ENCODE results near the gene PLOD3.
A peak's percentile ranks its signal among the peaks of the same experiment; 100 is the strongest.
"Not testable (repeated sequence)": the region's sequence is repeated elsewhere in the genome, so short reads cannot be mapped to it uniquely, and the experiment has no call there.

Gene PLOD3

GRCh38 chr7:101205901-101206664 lies 11.3 kb downstream of the PLOD3 start:
- Histone ChIP-seq H3K4me1 (ENCODE audit: insufficient read depth, low read length) (no peaks in the 10 kb centered on the region; the same call in 1 of the 2 replicates), H3K27ac (ENCODE audit: low read length) (no peak overlapping the region), H3K4me3 (ENCODE audit: low read length) (no peak overlapping the region), H3K9me3 (ENCODE audit: insufficient read depth, low read depth, low read length) (no peaks in the 10 kb centered on the region), H3K27me3 (ENCODE audit: insufficient read depth, low read length) (peaks cover 27% of the 10 kb centered on the region; the same call in 1 of the 2 replicates), H3K9ac (ENCODE audit: low read depth, low read length) (no peak overlapping the region), H3K36me3 (ENCODE audit: insufficient read depth, low read depth, low read length) (peaks cover 10% of the 10 kb centered on the region)

GRCh38 chr7:101203740-101204738 lies 13.3 kb downstream of the PLOD3 start:
- H3K4me1 ChIP-seq (ENCODE audit: insufficient read depth, low read length); H3K27ac ChIP-seq (ENCODE audit: low read length); H3K9me3 ChIP-seq (ENCODE audit: insufficient read depth, low read depth, low read length); H3K4me3 ChIP-seq (ENCODE audit: low read length); H3K36me3 ChIP-seq (ENCODE audit: insufficient read depth, low read depth, low read length); H3K9ac ChIP-seq (ENCODE audit: low read depth, low read length): not testable (repeated sequence)
- H3K27me3 ChIP-seq (ENCODE audit: insufficient read depth, low read length), result peaks cover 32% of the 10 kb centered on the region; the same call in 1 of the 2 replicates

GRCh38 chr7:101202603-101202918 lies 14.8 kb downstream of the PLOD3 start:
- Histone ChIP-seq H3K27ac (ENCODE audit: low read length) (no peak overlapping the region), H3K9me3 (ENCODE audit: insufficient read depth, low read depth, low read length) (no peaks in the 10 kb centered on the region), H3K4me3 (ENCODE audit: low read length) (no peak overlapping the region), H3K4me1 (ENCODE audit: insufficient read depth, low read length) (peaks cover 4% of the 10 kb centered on the region; the same call in 1 of the 2 replicates), H3K36me3 (ENCODE audit: insufficient read depth, low read depth, low read length) (no peaks in the 10 kb centered on the region), H3K9ac (ENCODE audit: low read depth, low read length) (no peak overlapping the region), H3K27me3 (ENCODE audit: insufficient read depth, low read length) (peaks cover 32% of the 10 kb centered on the region; the same call in 1 of the 2 replicates)

GRCh38 chr7:101201695-101202602 lies 15.4 kb downstream of the PLOD3 start:
- no peak overlapping the region for H3K27ac ChIP-seq (ENCODE audit: low read length)
- H3K4me1 ChIP-seq (ENCODE audit: insufficient read depth, low read length), result peaks cover 4% of the 10 kb centered on the region; the same call in 1 of the 2 replicates
- H3K27me3 ChIP-seq (ENCODE audit: insufficient read depth, low read length), result peaks cover 32% of the 10 kb centered on the region; the same call in 1 of the 2 replicates
- H3K36me3 ChIP-seq (ENCODE audit: insufficient read depth, low read depth, low read length), result no peaks in the 10 kb centered on the region
- peak overlapping the region; percentile 34; the same call in 1 of the 2 replicates for H3K9ac ChIP-seq (ENCODE audit: low read depth, low read length)
- peak overlapping the region; percentile 53; the same call in 1 of the 2 replicates for H3K4me3 ChIP-seq (ENCODE audit: low read length)
- no peaks in the 10 kb centered on the region for H3K9me3 ChIP-seq (ENCODE audit: insufficient read depth, low read depth, low read length)

GRCh38 chr7:101200862-101201599 lies 16.4 kb downstream of the PLOD3 start, which contains the start of gene MOGAT3:
Gene MOGAT3 (minus strand): TSS chr7:101201036. CDS start chr7:101200854, 182 bp downstream.
- Histone ChIP-seq H3K9me3 (ENCODE audit: insufficient read depth, low read depth, low read length) (no peaks in the 10 kb centered on the region), H3K9ac (ENCODE audit: low read depth, low read length) (peak within 1 kb of the TSS; percentile 34; the same call in 1 of the 2 replicates), H3K27ac (ENCODE audit: low read length) (no peak within 1 kb of the TSS), H3K36me3 (ENCODE audit: insufficient read depth, low read depth, low read length) (no peaks in the 10 kb centered on the region), H3K4me3 (ENCODE audit: low read length) (peak within 1 kb of the TSS; percentile 53; the same call in 1 of the 2 replicates), H3K27me3 (ENCODE audit: insufficient read depth, low read length) (peaks cover 32% of the 10 kb centered on the region; the same call in 1 of the 2 replicates), H3K4me1 (ENCODE audit: insufficient read depth, low read length) (peaks cover 4% of the 10 kb centered on the region; the same call in 1 of the 2 replicates)

- no peaks in the 10 kb centered on the region for H3K36me3 ChIP-seq (ENCODE audit: insufficient read depth, low read depth, low read length)
- H3K9me3 ChIP-seq (ENCODE audit: insufficient read depth, low read depth, low read length), result no peaks in the 10 kb centered on the region
- H3K27me3 ChIP-seq (ENCODE audit: insufficient read depth, low read length), result peaks cover 32% of the 10 kb centered on the region; the same call in 1 of the 2 replicates
- H3K27ac ChIP-seq (ENCODE audit: low read length), result no peak overlapping the region
- peaks cover 4% of the 10 kb centered on the region; the same call in 1 of the 2 replicates for H3K4me1 ChIP-seq (ENCODE audit: insufficient read depth, low read length)
- H3K9ac ChIP-seq (ENCODE audit: low read depth, low read length), result peak overlapping the region; percentile 3; the same call in 1 of the 2 replicates
- H3K4me3 ChIP-seq (ENCODE audit: low read length), result no peak overlapping the region
Measured at GRCh38 chr7:101200504-101200861, 16.9 kb downstream of the PLOD3 start.

- not testable (repeated sequence) for H3K9me3 ChIP-seq (ENCODE audit: insufficient read depth, low read depth, low read length); H3K4me3 ChIP-seq (ENCODE audit: low read length); H3K36me3 ChIP-seq (ENCODE audit: insufficient read depth, low read depth, low read length); H3K4me1 ChIP-seq (ENCODE audit: insufficient read depth, low read length); H3K27ac ChIP-seq (ENCODE audit: low read length); H3K9ac ChIP-seq (ENCODE audit: low read depth, low read length)
- H3K27me3 ChIP-seq (ENCODE audit: insufficient read depth, low read length), result peaks cover 32% of the 10 kb centered on the region; the same call in 1 of the 2 replicates
Measured at GRCh38 chr7:101199522-101199921, 17.9 kb downstream of the PLOD3 start.

- no peak overlapping the region for H3K9ac ChIP-seq (ENCODE audit: low read depth, low read length)
- H3K27me3 ChIP-seq (ENCODE audit: insufficient read depth, low read length), result peaks cover 27% of the 10 kb centered on the region; the same call in 1 of the 2 replicates
Measured at GRCh38 chr7:101198476-101198875, 18.9 kb downstream of the PLOD3 start.

GRCh38 chr7:101197991-101198390 lies 19.4 kb downstream of the PLOD3 start:
- Histone ChIP-seq H3K36me3 (ENCODE audit: insufficient read depth, low read depth, low read length) (no peaks in the 10 kb centered on the region), H3K4me3 (ENCODE audit: low read length) (no peak overlapping the region), H3K27ac (ENCODE audit: low read length) (no peak overlapping the region), H3K27me3 (ENCODE audit: insufficient read depth, low read length) (peaks cover 23% of the 10 kb centered on the region; the same call in 1 of the 2 replicates), H3K9me3 (ENCODE audit: insufficient read depth, low read depth, low read length) (no peaks in the 10 kb centered on the region), H3K9ac (ENCODE audit: low read depth, low read length) (no peak overlapping the region), H3K4me1 (ENCODE audit: insufficient read depth, low read length) (peaks cover 4% of the 10 kb centered on the region; the same call in 1 of the 2 replicates)

More at GRCh38 chr7:101198476-101198875, 18.9 kb downstream of the PLOD3 start:
- no peaks in the 10 kb centered on the region for H3K9me3 ChIP-seq (ENCODE audit: insufficient read depth, low read depth, low read length)
- H3K36me3 ChIP-seq (ENCODE audit: insufficient read depth, low read depth, low read length), result no peaks in the 10 kb centered on the region
- no peak overlapping the region for H3K4me3 ChIP-seq (ENCODE audit: low read length)
- no peak overlapping the region for H3K27ac ChIP-seq (ENCODE audit: low read length)
- H3K4me1 ChIP-seq (ENCODE audit: insufficient read depth, low read length), result peaks cover 4% of the 10 kb centered on the region; the same call in 1 of the 2 replicates

GRCh38 chr7:101195884-101196283 lies 21.5 kb downstream of the PLOD3 start:
- H3K9ac ChIP-seq (ENCODE audit: low read depth, low read length), result no peak overlapping the region
- peaks cover 3% of the 10 kb centered on the region; the same call in 1 of the 2 replicates for H3K27me3 ChIP-seq (ENCODE audit: insufficient read depth, low read length)
- peaks cover 4% of the 10 kb centered on the region; the same call in 1 of the 2 replicates for H3K4me1 ChIP-seq (ENCODE audit: insufficient read depth, low read length)
- no peak overlapping the region for H3K27ac ChIP-seq (ENCODE audit: low read length)
- no peak overlapping the region for H3K4me3 ChIP-seq (ENCODE audit: low read length)
- H3K36me3 ChIP-seq (ENCODE audit: insufficient read depth, low read depth, low read length), result no peaks in the 10 kb centered on the region
- H3K9me3 ChIP-seq (ENCODE audit: insufficient read depth, low read depth, low read length), result no peaks in the 10 kb centered on the region

Measured in iPS-20b (cell line).